NCI-H1436 (cell line): ENCODE measurements around the gene EFNA4.

Source experiments
- DNase-seq: peaks from one replicate; lab custom pipeline; 2025; lab: John Stamatoyannopoulos, UW

Gene EFNA4

GRCh38 chr1:155073377-155074242 is 10.1 kb downstream of the EFNA4 start:
- no peak for DNase-seq

- DNase-seq, result no peak
Observed at GRCh38 chr1:155075535-155075934, 12.0 kb downstream of the EFNA4 start.

GRCh38 chr1:155076371-155076770 is 12.8 kb downstream of the EFNA4 start:
- peak; percentile 72 for DNase-seq

GRCh38 chr1:155077346-155077745 is 13.8 kb downstream of the EFNA4 start:
- DNase-seq, result no peak

GRCh38 chr1:155077758-155078445 is 14.4 kb downstream of the EFNA4 start:
- DNase-seq, result no peak

- peak; percentile 67 for DNase-seq
Observed at GRCh38 chr1:155078469-155079209, 15.1 kb downstream of the EFNA4 start, which contains the start of gene EFNA3. TSS of gene EFNA3 (plus strand) at chr1:155078837. CDS start at chr1:155078942, 105 bp downstream.

GRCh38 chr1:155079210-155079486 is 15.6 kb downstream of the EFNA4 start:
- no peak for DNase-seq

GRCh38 chr1:155079487-155080311 is 16.2 kb downstream of the EFNA4 start:
- DNase-seq, result no peak

- peak; percentile 85 for DNase-seq
Observed at GRCh38 chr1:155080312-155081228, 17.0 kb downstream of the EFNA4 start.

- DNase-seq, result no peak
Observed at GRCh38 chr1:155081472-155082300, 18.1 kb downstream of the EFNA4 start.

- DNase-seq, result no peak
Observed at GRCh38 chr1:155082301-155083051, 18.9 kb downstream of the EFNA4 start.

GRCh38 chr1:155083052-155083541 is 19.6 kb downstream of the EFNA4 start:
- DNase-seq, result no peak

GRCh38 chr1:155083865-155084721 is 20.6 kb downstream of the EFNA4 start:
- peak; percentile 40 for DNase-seq

GRCh38 chr1:155084722-155085503 is 21.4 kb downstream of the EFNA4 start:
- DNase-seq, result peak; percentile 93

GRCh38 chr1:155085504-155086127 is 22.1 kb downstream of the EFNA4 start:
- no peak for DNase-seq

- peak; percentile 51 for DNase-seq
Observed at GRCh38 chr1:155086128-155086741, 22.7 kb downstream of the EFNA4 start.
